Activated CD4-positive, alpha-beta T cell treated with anti-CD3 and anti-CD28 coated beads, Interleukin-2, amount 10 ng/mL, durations not matched to agents 7 days and 5 days (primary cell): ENCODE measurements around the gene ARHGDIA. TPM values are rescaled to one million over a fixed set of nuclear protein-coding genes. Genes with fewer than 3 reads are reported as not detected.

Experiments
- total RNA-seq, 2 experiments: library from RNA; stranded (reverse); gene quantifications; one replicate each; pipeline ENCODE4 v1.2.3, GENCODE V29; 2021

Gene ARHGDIA
- total RNA-seq, 2 experiments from 2014 or later, result 654 to 714 TPM

Other genes starting within 250 kb of the ARHGDIA start
- gene NPLOC4, start 234.2 kb downstream of the ARHGDIA start, total RNA-seq, result 10 to 100 TPM; 91.3 to 98.2 TPM
- gene TSPAN10, start 234.1 kb downstream of the ARHGDIA start, total RNA-seq, result under 1 TPM; 0.75 to 0.89 TPM
- gene PDE6G, start 214.8 kb downstream of the ARHGDIA start, total RNA-seq, result 10 to 100 TPM; 19.8 to 24.7 TPM
- gene OXLD1, start 204.7 kb downstream of the ARHGDIA start, total RNA-seq, result 10 to 100 TPM; 43.6 to 49.9 TPM
- 10 to 100 TPM; 30.2 to 33.8 TPM for gene CCDC137, start 204.6 kb downstream of the ARHGDIA start, total RNA-seq
- gene ARL16, start 187.5 kb downstream of the ARHGDIA start, total RNA-seq, result 10 to 100 TPM; 35.4 to 42.1 TPM
- 100 to 1,000 TPM; 121 to 128 TPM for gene HGS, start 187.3 kb downstream of the ARHGDIA start, total RNA-seq
- 10 to 100 TPM; 52.7 to 62.3 TPM for gene MRPL12, start 168.0 kb downstream of the ARHGDIA start, total RNA-seq
- gene SLC25A10, start 159.1 kb downstream of the ARHGDIA start, total RNA-seq, result 10 to 100 TPM; 29.2 to 32.4 TPM
- not detected for gene GCGR, start 67.2 kb downstream of the ARHGDIA start, total RNA-seq
- 10 to 100 TPM; 45.7 to 47.8 TPM for gene MCRIP1, start 38.0 kb downstream of the ARHGDIA start, total RNA-seq
- not detected for gene PPP1R27, start 36.3 kb downstream of the ARHGDIA start, total RNA-seq
- 100 to 1,000 TPM; 420 to 499 TPM for gene P4HB, start 10.8 kb downstream of the ARHGDIA start, total RNA-seq
- 100 to 1,000 TPM; 197 to 221 TPM for gene ALYREF, start 20.2 kb upstream of the ARHGDIA start, total RNA-seq
- 10 to 100 TPM; 83.2 to 96.8 TPM for gene ANAPC11, start 20.4 kb upstream of the ARHGDIA start, total RNA-seq
- gene NPB, start 30.9 kb upstream of the ARHGDIA start, total RNA-seq, result under 1 TPM; 0.48 to 0.69 TPM
- 10 to 100 TPM; 37.6 to 39.0 TPM for gene PCYT2, start 40.1 kb upstream of the ARHGDIA start, total RNA-seq
- 10 to 100 TPM; 55.6 to 71.2 TPM for gene SIRT7, start 46.8 kb upstream of the ARHGDIA start, total RNA-seq
- gene MAFG, start 56.4 kb upstream of the ARHGDIA start, total RNA-seq, result 10 to 100 TPM; 15.8 to 20.2 TPM
- gene PYCR1, start 66.0 kb upstream of the ARHGDIA start, total RNA-seq, result 10 to 100 TPM; 22.8 to 26.9 TPM
- not detected for gene MYADML2, start 75.9 kb upstream of the ARHGDIA start, total RNA-seq
- under 1 TPM; 0.23 to 0.55 TPM for gene NOTUM, start 89.8 kb upstream of the ARHGDIA start, total RNA-seq
- 10 to 100 TPM; 34.0 to 37.6 TPM for gene ASPSCR1, start 106.3 kb upstream of the ARHGDIA start, total RNA-seq
- gene CENPX, start 151.5 kb upstream of the ARHGDIA start, total RNA-seq, result 10 to 100 TPM; 57.3 to 73.0 TPM
- gene LRRC45, start 152.0 kb upstream of the ARHGDIA start, total RNA-seq, result 10 to 100 TPM; 54.5 to 68.4 TPM
- gene RAC3, start 160.3 kb upstream of the ARHGDIA start, total RNA-seq, result 10 to 100 TPM; 12.2 to 13.7 TPM
- 100 to 1,000 TPM; 140 to 144 TPM for gene DCXR, start 166.4 kb upstream of the ARHGDIA start, total RNA-seq
- 10 to 100 TPM; 29.0 to 29.8 TPM for gene RFNG, start 180.5 kb upstream of the ARHGDIA start, total RNA-seq
- 10 to 100 TPM; 78.5 to 92.1 TPM for gene GPS1, start 180.6 kb upstream of the ARHGDIA start, total RNA-seq
- gene DUS1L, start 194.5 kb upstream of the ARHGDIA start, total RNA-seq, result 100 to 1,000 TPM; 113 to 127 TPM
- gene FASN, start 226.9 kb upstream of the ARHGDIA start, total RNA-seq, result 100 to 1,000 TPM; 138 to 139 TPM